K562 (cell line): ENCODE data around the gene DCTN2. TPM values are rescaled to one million over a fixed set of nuclear protein-coding genes. Genes with fewer than 3 reads are reported as not detected.

Experiments used
- CTBP1 ChIP-seq: fragments of 450-650 bp; IDR thresholded peaks from 2 replicates; pipeline ENCODE4 v1.6.1; 2016; ENCODE audit warnings: borderline replicate concordance
- EP400 ChIP-seq: fragments of 450-650 bp; IDR thresholded peaks from 2 replicates; pipeline ENCODE4 v1.6.1; 2017; ENCODE audit warnings: antibody characterized with exemption, mild to moderate bottlenecking, moderate library complexity
- FOXK2 ChIP-seq, 2 experiments: fragments of 450-650 bp; IDR thresholded peaks in 1 of 2; conservative IDR thresholded peaks in 1 of 2; 2 replicates each; pipeline ENCODE4 v1.6.1; 2016; ENCODE audit warnings: low read depth in 2 of 2, mild to moderate bottlenecking in 1 of 2
- HEY1 ChIP-seq: fragments of 250-450 bp; sonication (Bioruptor Pico); IDR thresholded peaks from 2 replicates; pipeline ENCODE4 v1.5.0; 2020; ENCODE audit warnings: mild to moderate bottlenecking, moderate library complexity, borderline replicate concordance
- HSF4 ChIP-seq: fragments of 250-450 bp; sonication (Bioruptor Pico); IDR thresholded peaks from 2 replicates; pipeline ENCODE4 v2.1.2; 2022; ENCODE audit warnings: mild to moderate bottlenecking, moderate library complexity, borderline replicate concordance
- MCM2 ChIP-seq: fragments of 450-650 bp; IDR thresholded peaks from 2 replicates; pipeline ENCODE4 v1.6.1; 2017; ENCODE audit warnings: low read depth, mild to moderate bottlenecking
- MED1 ChIP-seq: sonication (generic); formaldehyde crosslinking; IDR thresholded peaks from 2 replicates; pipeline ENCODE4 v1.8.1; 2023; ENCODE audit warnings: missing genetic modification reagents, borderline replicate concordance
- MEF2D ChIP-seq: conservative IDR thresholded peaks from 2 replicates; pipeline ENCODE4 v1.6.1; 2016; ENCODE audit warnings: low read depth, missing genetic modification characterization, missing compliant biosample characterization
- MTA1 ChIP-seq: fragments of 450-650 bp; IDR thresholded peaks from 2 replicates; pipeline ENCODE4 v1.6.1; 2017; ENCODE audit warnings: borderline replicate concordance
- MYNN ChIP-seq, 2 experiments: sonication (generic); formaldehyde crosslinking in 1 of 2; IDR thresholded peaks; 2 replicates each; pipeline versions ENCODE4 v1.5.0 to v1.6.1; 2016 to 2020; ENCODE audit warnings: antibody characterized with exemption in 1 of 2, missing genetic modification reagents in 1 of 2
- NFIC ChIP-seq: fragments of 450-650 bp; IDR thresholded peaks from 2 replicates; pipeline ENCODE4 v1.6.1; 2017; ENCODE audit warnings: mild to moderate bottlenecking, inconsistent platforms
- POLR2G ChIP-seq: fragments of 200-400 bp; formaldehyde crosslinking; IDR thresholded peaks from 2 replicates; pipeline ENCODE4 v1.6.1; 2017; ENCODE audit warnings: low read depth, mild to moderate bottlenecking, antibody characterized with exemption, low read length, moderate library complexity
- POLR3G ChIP-seq: IDR thresholded peaks from 2 replicates; pipeline ENCODE4 v1.6.1; 2011; ENCODE audit not compliant: insufficient read length, insufficient replicate concordance; ENCODE audit errors: extremely low read depth
- RBM22 ChIP-seq: fragments of 200-400 bp; formaldehyde crosslinking; IDR thresholded peaks from 2 replicates; pipeline ENCODE4 v1.6.1; 2018; ENCODE audit warnings: low read length, low read depth; ENCODE audit not compliant: poor library complexity, severe bottlenecking
- RCOR1 ChIP-seq, 2 experiments: IDR thresholded peaks; 2 replicates each; pipeline ENCODE4 v1.6.1; 2012; ENCODE audit warnings: low read depth in 2 of 2, low read length in 2 of 2, borderline replicate concordance in 1 of 2, improper control_type of control experiment in 1 of 2
- SIX5 ChIP-seq, 2 experiments: IDR thresholded peaks; 2 replicates each; pipeline ENCODE4 v1.6.1; 2011; ENCODE audit warnings: low read length in 2 of 2, borderline replicate concordance in 1 of 2, low read depth in 1 of 2, mild to moderate bottlenecking in 1 of 2, moderate library complexity in 1 of 2; ENCODE audit not compliant: insufficient read depth in 1 of 2
- SOX6 ChIP-seq: fragments of 450-650 bp; IDR thresholded peaks from 2 replicates; pipeline ENCODE4 v1.6.1; 2014; ENCODE audit warnings: mild to moderate bottlenecking
- TSC22D4 ChIP-seq: fragments of 450-650 bp; IDR thresholded peaks from 2 replicates; pipeline ENCODE4 v1.6.1; 2016; ENCODE audit warnings: missing genetic modification characterization, missing biosample characterization, control low read depth
- XRCC5 ChIP-seq: fragments of 200-400 bp; formaldehyde crosslinking; IDR thresholded peaks from 2 replicates; pipeline ENCODE4 v1.6.1; 2017; ENCODE audit warnings: low read depth, mild to moderate bottlenecking, low read length
- ZKSCAN8 ChIP-seq: fragments of 200-800 bp; sonication (Bioruptor generic); IDR thresholded peaks from 2 replicates; pipeline ENCODE4 v1.6.1; 2016; ENCODE audit warnings: missing genetic modification characterization, missing compliant biosample characterization
- ZNF133 ChIP-seq: fragments of 250-450 bp; sonication (Bioruptor Pico); IDR thresholded peaks from 2 replicates; pipeline ENCODE4 v1.4.0; 2020; ENCODE audit warnings: mild to moderate bottlenecking
- ZNF282 ChIP-seq: sonication (generic); formaldehyde crosslinking; IDR thresholded peaks from 2 replicates; pipeline ENCODE4 v1.8.1; 2023; ENCODE audit warnings: missing genetic modification reagents
- ZNF76 ChIP-seq: fragments of 250-450 bp; sonication (Bioruptor Pico); IDR thresholded peaks from 2 replicates; pipeline ENCODE4 v1.4.0; 2020; ENCODE audit warnings: mild to moderate bottlenecking, moderate library complexity, borderline replicate concordance
- polyA plus RNA-seq, 8 experiments: library from polyadenylated mRNA; depleted of rRNA in 4 of 8; stranded (reverse) in 5 of 8; unstranded in 3 of 8; fragments of >200 nt; fragmentation: Nextera tagmentation in 2 of 8; fragmentation: Illumina TruSeq in 1 of 8; extraction: Ambion mirVana in 2 of 8; extraction: Trizol in 1 of 8; gene quantifications; 2 replicates each; pipeline versions ENCODE4 v1.2.1 to v1.2.3, GENCODE V29; 2011 to 2014; ENCODE audit warnings: inconsistent platforms in 1 of 8, missing spikeins in 1 of 8
- total RNA-seq, 7 experiments: library from RNA; depleted of rRNA in 6 of 7; stranded (reverse); fragments of >200 nt in 6 of 7; fragmentation: Illumina TruSeq in 2 of 7; extraction: Trizol in 2 of 7; gene quantifications; 2 replicates each; pipeline versions ENCODE4 v1.2.1 to v1.2.3, GENCODE V29; 2011 to 2021; ENCODE audit warnings: low replicate concordance in 1 of 7
- TF ChIP-seq, protein P1 (sequence below): fragments of 250-450 bp; sonication (Bioruptor Pico); IDR thresholded peaks from 2 replicates; pipeline ENCODE4 v1.5.0; 2021; ENCODE audit warnings: mild to moderate bottlenecking, moderate library complexity

DCTN2 gene
- total and polyA plus RNA-seq, 9 of the 15 experiments (the other 6 are each of a cell fraction or from before 2014, with no cell fraction given) = 43.6 to 270 (median 125) TPM

DNA sequence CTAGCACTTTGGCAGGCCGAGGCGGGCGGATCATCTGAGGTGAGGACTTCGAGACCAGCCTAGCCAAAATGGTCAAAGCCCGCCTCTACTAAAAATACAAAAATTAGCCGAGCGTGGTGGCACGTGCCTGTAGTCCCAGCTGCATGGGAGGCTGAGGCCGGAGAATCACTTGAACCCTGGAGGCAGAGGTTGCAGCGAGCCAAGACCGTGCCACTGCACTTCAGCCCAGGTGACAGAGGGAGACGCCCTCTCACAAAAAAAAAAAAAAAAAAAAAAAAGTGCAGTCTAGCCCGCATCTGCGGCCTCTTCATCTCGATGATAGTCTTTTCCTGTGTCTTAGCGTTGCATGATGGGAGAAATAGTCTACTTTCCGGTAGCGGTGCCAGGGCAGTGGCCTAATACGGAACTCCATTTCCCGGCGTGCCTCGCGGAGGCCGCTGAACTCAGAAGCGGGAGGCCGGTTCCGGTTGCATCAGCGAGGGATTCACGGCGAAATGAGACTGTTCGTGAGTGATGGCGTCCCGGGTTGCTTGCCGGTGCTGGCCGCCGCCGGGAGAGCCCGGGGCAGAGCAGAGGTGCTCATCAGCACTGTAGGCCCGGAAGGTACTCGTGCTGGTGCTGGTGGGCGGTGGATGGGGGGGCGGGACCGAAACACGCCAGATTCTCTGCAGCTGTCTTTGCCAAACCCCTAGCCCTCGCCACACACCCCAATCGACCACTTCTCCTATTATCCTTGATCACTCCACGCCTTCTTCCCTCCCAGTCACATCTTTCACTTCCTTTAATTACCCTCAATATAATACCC, 59.2 kb downstream of the DCTN2 start, which contains the start of gene MARS1 (continued):
- TF ChIP-seq MED1 (no peak), ZNF76 (CRISPR knock-in tag) (no peak), SIX5 (IDR thresholded peaks at IDR 0.05; ENCODE audit: borderline replicate concordance in 1 of 2, insufficient read depth in 1 of 2, low read depth in 1 of 2, low read length in 2 of 2) (peak; percentile 77 to 80; a peak in 3 of 4 replicates), MEF2D (tag) (0 out of 2 replicates have a peak, but pooled peaks have one; percentile 11), CTBP1 (0 out of 2 replicates have a peak, but pooled peaks have one; percentile 31), HEY1 (CRISPR knock-in tag) (no peak), MTA1 (0 out of 2 replicates have a peak, but pooled peaks have one; percentile 24), ZKSCAN8 (CRISPR knock-in tag) (no peak), MCM2 (no peak), EP400 (peak; percentile 100), SOX6 (no peak), TSC22D4 (tag) (no peak), MYNN (IDR thresholded peaks at IDR 0.05) (no peak), MYNN (CRISPR knock-in tag; IDR thresholded peaks at IDR 0.05) (no peak), HSF4 (CRISPR knock-in tag) (no peak), POLR2G (peak; percentile 99), RCOR1 (IDR thresholded peaks at IDR 0.05; ENCODE audit: borderline replicate concordance in 1 of 2, low read depth in 2 of 2, low read length in 2 of 2) (0 out of 4 replicates have a peak, but pooled peaks of 1 of the 2 experiments have one; percentile 16), NFIC (no peak), FOXK2 (conservative IDR thresholded peaks at IDR 0.05 in 1 of 2, IDR thresholded peaks at IDR 0.05 in 1 of 2; ENCODE audit: low read depth in 2 of 2) (no peak; a peak in 1 of 4 replicates), ZNF282 (CRISPR knock-in tag) (no peak), RBM22 (peak; percentile 42), POLR3G (no peak), ZNF133 (CRISPR knock-in tag) (no peak), XRCC5 (peak; percentile 82; the same call in 1 of the 2 replicates)
- TF ChIP-seq, protein P1, sequence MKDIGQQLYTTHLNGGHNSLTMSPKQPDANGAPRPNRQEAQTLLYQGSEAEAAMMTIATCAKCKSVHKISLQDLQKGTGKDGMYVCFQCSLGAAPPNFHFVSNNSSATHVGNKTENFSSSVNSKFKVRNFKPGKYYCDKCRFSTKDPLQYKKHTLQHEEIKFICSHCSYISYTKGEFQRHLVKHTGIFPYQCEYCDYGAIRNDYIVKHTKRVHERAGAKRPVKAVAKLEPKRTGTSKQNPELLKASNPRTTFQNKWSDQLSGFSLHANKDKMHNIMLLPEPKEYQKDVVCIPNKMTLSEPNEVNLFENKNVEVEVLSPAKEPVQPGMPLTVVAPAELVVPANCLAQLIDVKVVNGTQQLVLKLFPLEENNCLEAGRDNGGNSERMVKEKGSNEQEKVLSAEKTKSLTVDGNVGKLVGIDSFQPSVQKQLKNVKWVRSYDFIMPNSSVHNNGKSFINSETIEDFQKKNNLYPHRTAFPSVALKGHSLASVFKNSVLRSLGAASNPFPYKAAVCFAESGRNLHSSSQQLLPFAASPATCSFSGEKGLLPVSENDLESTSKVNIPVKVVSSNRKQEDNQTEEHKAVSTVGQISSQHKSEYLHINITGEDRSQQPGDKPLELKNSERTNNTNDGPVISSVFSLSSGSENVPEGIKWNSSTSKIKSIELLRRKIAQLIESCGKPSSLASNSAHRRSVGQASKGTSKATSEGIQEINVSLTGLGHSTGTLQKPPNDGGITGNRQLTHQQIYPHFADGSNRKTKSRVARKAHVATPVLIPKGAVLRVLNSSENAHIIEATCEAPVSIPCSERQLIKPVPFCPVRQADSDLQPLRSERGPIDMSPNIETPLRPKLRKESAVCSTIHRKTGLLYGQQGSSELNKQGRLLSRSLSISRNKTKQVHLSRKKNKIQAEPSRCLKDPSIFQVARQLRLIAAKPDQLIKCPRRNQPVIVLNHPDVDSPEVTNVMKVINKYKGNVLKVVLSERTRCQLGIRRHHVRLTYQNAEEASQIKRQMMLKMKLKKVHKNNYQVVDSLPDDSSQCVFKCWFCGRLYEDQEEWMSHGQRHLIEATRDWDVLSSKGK = no peak
